Measurements from ENCODE around the gene PTGIS.

DNA sequence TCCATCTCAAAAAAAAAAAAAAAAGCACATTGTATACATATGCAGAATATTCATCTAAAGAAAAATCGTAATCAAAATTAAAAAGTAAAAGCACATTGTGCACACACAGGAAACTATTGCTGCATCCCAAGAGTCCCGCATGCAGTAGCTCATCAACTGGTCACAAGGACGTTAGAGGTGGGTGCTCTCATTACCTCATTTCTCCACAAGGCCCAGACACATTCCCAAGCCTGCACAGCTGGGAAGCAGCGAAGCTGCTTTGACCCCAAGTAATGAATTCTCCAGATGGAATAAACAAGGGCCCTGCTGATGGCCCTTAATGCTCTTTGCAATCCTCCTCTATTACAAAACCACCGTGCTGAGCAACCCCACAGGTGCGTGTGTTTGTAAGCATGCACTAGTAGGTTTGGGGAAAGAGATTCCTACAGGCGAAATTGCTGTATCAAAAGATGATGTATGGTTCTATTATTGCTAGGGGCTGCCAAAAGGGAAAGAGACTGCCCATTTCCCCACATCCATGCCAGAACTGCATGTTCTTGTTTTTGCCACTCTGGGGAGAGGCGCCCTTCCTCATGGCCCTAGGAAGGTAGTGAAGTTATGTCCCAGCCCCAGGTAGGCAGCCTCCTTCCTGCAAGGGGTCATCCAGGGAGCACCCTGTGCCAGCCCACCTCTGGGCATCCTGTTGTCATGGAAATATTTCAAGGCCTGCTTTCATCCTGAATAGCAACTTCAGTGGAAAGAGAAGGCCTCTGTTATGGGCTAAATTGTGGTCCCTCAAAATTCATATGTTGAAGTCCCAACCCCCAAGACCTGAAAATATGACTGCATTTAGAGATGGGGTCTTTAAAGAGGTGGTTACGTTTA, 34.6 kb upstream of the PTGIS start:
- TF ChIP-seq, protein P1, sequence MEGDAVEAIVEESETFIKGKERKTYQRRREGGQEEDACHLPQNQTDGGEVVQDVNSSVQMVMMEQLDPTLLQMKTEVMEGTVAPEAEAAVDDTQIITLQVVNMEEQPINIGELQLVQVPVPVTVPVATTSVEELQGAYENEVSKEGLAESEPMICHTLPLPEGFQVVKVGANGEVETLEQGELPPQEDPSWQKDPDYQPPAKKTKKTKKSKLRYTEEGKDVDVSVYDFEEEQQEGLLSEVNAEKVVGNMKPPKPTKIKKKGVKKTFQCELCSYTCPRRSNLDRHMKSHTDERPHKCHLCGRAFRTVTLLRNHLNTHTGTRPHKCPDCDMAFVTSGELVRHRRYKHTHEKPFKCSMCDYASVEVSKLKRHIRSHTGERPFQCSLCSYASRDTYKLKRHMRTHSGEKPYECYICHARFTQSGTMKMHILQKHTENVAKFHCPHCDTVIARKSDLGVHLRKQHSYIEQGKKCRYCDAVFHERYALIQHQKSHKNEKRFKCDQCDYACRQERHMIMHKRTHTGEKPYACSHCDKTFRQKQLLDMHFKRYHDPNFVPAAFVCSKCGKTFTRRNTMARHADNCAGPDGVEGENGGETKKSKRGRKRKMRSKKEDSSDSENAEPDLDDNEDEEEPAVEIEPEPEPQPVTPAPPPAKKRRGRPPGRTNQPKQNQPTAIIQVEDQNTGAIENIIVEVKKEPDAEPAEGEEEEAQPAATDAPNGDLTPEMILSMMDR (optimal IDR thresholded peaks at IDR 0.05 in 1 of 3, IDR thresholded peaks at IDR 0.05 in 1 of 3, conservative IDR thresholded peaks at IDR 0.05 in 1 of 3; ENCODE audit: extremely low read depth in 1 of 3, insufficient read depth in 2 of 3, low read length in 3 of 3): no peak
- TF ChIP-seq EZH2 (IDR thresholded peaks at IDR 0.05; ENCODE audit: low read length): no peak

All from keratinocyte (primary cell).